Spleen (tissue), 7 donors: ENCODE results near the gene EHMT1.

Experiments
- POLR2A ChIP-seq, 3 donors: fragments of 450-650 bp; IDR thresholded peaks; one replicate each; pipeline ENCODE4 v1.5.1; 2017; ENCODE audit warnings: antibody characterized with exemption in 3 of 3, mild to moderate bottlenecking in 1 of 3
- TF ChIP-seq, protein P1 (sequence below), 11 experiments: fragments of 200-600 bp in 7 of 11; fragments of 450-650 bp in 4 of 11; sonication (generic) in 4 of 11; IDR thresholded peaks in 8 of 11; conservative IDR thresholded peaks in 3 of 11; 1 replicate in 7 of 11; 2 replicates in 4 of 11; pipeline versions ENCODE4 v1.4.0 to v1.8.0; 2016 to 2021; ENCODE audit warnings: antibody characterized with exemption in 11 of 11, inconsistent platforms in 4 of 11, mild to moderate bottlenecking in 1 of 11
- donor health status: DM: no; HTN: no; CAD: no; lungs with moderate emphysema.
- donor health status: DM: no; HTN: no; CAD: no.
- donor health status: DM: no; HTN: no; CAD: no.

DNA sequence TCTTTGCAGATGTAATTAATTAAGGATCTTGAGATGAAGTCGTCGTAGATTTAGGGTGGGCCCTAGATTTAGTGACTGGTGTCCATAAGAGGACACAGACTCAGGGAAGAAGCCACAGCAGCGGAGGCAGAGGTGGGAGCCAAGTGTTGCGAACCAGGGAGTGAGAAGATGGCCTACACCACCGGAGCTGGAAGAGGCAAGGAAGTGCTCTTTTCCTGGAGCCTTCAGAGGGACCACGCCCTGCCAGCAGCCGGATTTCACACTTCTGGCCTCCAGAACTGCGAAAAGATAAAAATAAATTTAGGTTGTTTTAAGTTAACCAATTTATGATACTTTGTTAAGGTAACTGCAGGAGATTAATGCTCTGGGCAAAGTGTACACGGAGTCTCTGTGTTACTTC, 30.7 kb downstream of the EHMT1 start:
- TF ChIP-seq POLR2A (IDR thresholded peaks at IDR 0.05) = no peak
- TF ChIP-seq, protein P1, sequence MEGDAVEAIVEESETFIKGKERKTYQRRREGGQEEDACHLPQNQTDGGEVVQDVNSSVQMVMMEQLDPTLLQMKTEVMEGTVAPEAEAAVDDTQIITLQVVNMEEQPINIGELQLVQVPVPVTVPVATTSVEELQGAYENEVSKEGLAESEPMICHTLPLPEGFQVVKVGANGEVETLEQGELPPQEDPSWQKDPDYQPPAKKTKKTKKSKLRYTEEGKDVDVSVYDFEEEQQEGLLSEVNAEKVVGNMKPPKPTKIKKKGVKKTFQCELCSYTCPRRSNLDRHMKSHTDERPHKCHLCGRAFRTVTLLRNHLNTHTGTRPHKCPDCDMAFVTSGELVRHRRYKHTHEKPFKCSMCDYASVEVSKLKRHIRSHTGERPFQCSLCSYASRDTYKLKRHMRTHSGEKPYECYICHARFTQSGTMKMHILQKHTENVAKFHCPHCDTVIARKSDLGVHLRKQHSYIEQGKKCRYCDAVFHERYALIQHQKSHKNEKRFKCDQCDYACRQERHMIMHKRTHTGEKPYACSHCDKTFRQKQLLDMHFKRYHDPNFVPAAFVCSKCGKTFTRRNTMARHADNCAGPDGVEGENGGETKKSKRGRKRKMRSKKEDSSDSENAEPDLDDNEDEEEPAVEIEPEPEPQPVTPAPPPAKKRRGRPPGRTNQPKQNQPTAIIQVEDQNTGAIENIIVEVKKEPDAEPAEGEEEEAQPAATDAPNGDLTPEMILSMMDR (IDR thresholded peaks at IDR 0.05 in 8 of 11, conservative IDR thresholded peaks at IDR 0.05 in 3 of 11) = no peak
